ENCODE data around the gene CAPN11.

CAPN11 gene

DNA sequence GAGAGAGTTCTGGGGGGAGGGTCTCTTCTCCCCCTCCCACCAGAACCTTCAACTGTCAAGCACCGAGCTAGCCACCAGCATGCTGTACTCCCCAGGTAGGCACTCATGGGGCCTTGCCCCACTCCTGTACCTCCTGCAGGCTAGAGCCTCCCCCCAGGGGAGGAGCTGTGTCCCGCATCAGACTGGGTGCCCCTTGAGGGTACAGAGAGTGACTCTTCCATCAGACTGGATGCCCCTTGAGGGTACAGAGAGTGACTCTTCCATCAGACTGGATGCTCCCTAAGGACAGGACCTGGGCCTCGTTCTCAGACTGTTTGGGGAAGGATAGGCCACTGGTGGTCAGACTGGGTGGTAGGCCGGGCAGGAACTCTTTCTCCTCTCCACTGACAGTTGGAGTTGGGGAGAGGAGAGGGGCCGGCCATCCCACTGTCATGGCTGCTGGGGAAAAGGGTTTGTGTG lies at the start of gene CAPN11:
CAPN11 (plus strand) TSS at position 51 of the 459 bp plus-strand sequence; CDS start at position 80, 29 bp downstream.
- no peak for DNase-seq

- DNase-seq: no peak
Measured at GRCh38 chr6:44109212-44109611, 49.4 kb upstream of the CAPN11 start.

- no peak for DNase-seq
Measured at GRCh38 chr6:44110005-44110676, 48.5 kb upstream of the CAPN11 start.

DNA sequence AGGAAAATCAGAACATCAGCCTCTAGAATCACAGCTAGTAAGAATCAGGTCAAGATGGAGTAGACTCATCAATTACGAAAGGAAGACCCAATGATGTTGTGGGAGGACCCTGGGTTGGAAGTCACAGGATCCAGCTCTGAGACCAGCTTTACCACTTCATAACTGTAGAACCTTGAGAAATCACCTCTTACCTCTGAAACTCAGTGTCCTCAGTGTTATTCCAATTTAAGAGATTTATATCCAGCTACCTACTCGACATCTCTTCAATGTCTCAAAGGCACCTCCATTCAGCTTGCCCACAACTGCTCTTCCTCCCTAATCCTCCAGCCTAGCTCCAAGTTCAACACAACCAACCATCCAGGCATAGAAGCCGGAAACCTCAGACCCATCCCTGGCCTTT lies 47.7 kb upstream of the CAPN11 start:
- no peak for DNase-seq

GRCh38 chr6:44111434-44112417 lies 46.9 kb upstream of the CAPN11 start:
- no peak for DNase-seq

- no peak for DNase-seq
Measured at GRCh38 chr6:44113414-44113813, 45.2 kb upstream of the CAPN11 start.

GRCh38 chr6:44115866-44116265 lies 42.8 kb upstream of the CAPN11 start:
- no peak for DNase-seq

- no peak for DNase-seq
Measured at GRCh38 chr6:44116641-44117382, 41.8 kb upstream of the CAPN11 start.

GRCh38 chr6:44117397-44118128 lies 41.1 kb upstream of the CAPN11 start:
- no peak for DNase-seq

GRCh38 chr6:44119704-44120262 lies 38.8 kb upstream of the CAPN11 start:
- DNase-seq: no peak

GRCh38 chr6:44120692-44121443 lies 37.8 kb upstream of the CAPN11 start:
- no peak for DNase-seq

DNA sequence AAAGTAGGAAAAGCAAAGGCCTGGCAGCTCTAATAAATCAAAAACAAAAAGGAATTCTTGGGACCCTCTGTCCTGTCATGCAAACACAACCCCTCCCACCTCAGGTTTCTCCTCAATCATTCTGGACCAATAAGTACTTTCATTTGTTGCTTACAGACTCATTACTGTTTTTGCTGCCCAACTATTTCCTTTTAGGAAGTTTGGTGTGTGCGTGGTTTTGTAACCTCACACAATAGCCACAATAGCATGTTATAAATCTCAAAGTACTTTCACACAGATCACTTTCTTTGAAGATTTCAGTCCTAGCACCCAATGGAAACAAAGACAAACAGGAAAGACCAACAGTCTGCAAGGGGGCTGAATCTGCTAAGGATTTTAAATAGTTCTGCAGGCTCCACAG lies 35.8 kb upstream of the CAPN11 start:
- DNase-seq: no peak

DNA sequence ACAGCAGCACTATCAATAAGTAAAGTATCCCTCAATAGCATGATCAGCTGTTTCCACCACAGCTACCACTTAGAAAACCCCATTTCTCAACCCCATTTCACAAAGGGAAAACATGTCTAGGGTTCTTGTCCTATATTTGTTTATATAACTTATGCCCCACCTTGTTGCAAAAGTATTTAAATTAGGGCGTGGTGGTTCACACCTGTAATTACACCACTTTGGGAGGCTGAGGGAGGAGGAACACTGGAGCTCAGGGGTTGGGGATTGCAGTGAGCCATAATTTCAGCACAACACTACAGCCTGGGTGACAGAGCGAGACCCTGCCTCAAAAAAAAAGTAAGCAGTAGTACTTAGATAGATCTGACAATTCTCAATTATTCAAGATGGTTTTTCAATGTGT lies 35.1 kb upstream of the CAPN11 start:
- DNase-seq: no peak

- DNase-seq: peak in 1 of 2 experiments; percentile 16
Measured at GRCh38 chr6:44126320-44127149, 32.1 kb upstream of the CAPN11 start.

- peak; percentile 40 to 73 for DNase-seq
Measured at GRCh38 chr6:44127186-44128019, 31.2 kb upstream of the CAPN11 start, which contains the start of the genes MRPL14 and TMEM63B. TSS of gene MRPL14 (minus strand) at chr6:44127452. CDS start at chr6:44116611, 10,841 bp downstream. TSS of gene TMEM63B (plus strand) at chr6:44127554. CDS start at chr6:44134585, 7,031 bp downstream.

DNA sequence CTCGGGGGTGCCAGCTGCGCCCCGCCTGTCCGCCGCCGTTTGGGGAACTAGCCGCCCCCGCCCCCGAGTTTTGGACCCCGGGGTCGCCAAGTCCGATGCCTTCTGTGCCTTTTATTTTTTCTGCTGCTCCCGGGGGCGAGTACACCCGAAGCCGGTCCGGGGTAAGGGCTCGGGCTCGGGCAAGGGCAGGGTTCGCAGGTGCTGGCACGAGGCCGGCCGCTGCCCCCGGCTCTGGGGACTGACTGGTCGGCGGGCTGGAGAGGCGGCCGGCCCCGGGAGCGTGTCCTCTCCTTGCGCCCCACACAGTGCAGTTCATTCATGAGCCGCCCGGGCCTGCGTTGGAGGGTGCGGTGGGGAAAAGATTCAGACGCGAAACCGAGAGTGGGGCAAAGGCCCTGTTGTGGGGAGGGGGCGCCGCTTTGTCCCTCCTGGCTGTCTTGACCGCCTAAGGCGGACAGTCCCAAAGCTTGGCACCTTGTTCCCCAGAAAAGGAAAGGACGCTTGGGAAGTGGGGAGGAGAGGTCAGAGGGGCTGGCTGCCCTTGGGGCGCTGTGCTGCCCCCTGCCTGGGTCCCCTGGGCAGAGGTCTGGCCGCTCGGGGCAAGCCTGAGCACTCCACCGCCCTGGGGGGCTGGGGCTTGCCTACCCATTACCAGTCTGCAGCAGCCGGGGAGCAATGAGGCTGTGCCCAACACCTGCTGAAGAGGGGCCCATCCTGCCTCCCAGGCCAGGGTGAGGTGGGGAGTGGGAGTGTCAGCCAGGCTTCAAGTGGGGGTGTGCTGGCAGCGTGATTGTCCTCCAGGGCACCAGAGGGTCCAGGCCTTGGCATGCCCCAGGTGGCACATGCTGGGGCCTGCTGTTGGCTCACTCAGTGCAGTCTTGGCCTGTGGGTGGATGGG lies 30.4 kb upstream of the CAPN11 start:
- peak; percentile 6 to 18 for DNase-seq

GRCh38 chr6:44129841-44130322 lies 28.7 kb upstream of the CAPN11 start:
- DNase-seq: no peak

DNA sequence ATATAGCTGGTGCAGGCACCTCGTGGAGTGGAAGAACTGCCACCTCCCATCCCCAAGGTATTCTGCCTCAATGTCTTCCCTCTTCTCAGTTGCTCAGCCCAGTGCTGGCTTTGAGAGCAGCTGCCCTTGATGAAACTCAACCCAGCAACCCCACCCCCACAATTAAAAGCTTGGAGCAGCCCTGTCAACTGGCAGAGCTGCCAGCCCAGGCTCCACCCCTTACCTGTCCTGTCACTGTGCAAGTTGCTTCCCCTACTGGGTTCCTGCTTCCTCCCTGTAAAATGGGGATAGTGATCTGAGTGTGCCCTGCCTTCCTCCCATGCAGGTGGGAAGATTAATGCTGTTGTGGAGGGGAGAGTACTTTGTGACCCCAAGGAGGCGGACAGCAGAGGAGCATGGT lies 26.7 kb upstream of the CAPN11 start:
- no peak for DNase-seq

All from SHP77 (cell line).